ENCODE data around the gene BLACAT1. TPM values are rescaled to one million over a fixed set of nuclear protein-coding genes. Genes with fewer than 3 reads are reported as not detected.
"Not testable (repeated sequence)": the region's sequence is repeated elsewhere in the genome, so short reads cannot be mapped to it uniquely, and the experiment has no call there.

BLACAT1 gene
- total RNA-seq, 1 donor from 2014 or later = not detected

GRCh38 chr1:205445646-205445935 is 10.3 kb downstream of the BLACAT1 start:
- ATAC-seq (ENCODE audit: poor library complexity) (no peak), DNase-seq (no peak)
- intact Hi-C loops (cut with DNase I) = no loop called here

- DNase-seq = no peak
Measured at GRCh38 chr1:205444931-205445645, 10.8 kb downstream of the BLACAT1 start.

GRCh38 chr1:205444300-205444930 is 11.4 kb downstream of the BLACAT1 start:
- DNase-seq (no peak), ATAC-seq (ENCODE audit: poor library complexity) (no peak)
- intact Hi-C loops (cut with DNase I) = no loop called here

More at GRCh38 chr1:205444931-205445645, 10.8 kb downstream of the BLACAT1 start:
- peak; percentile 59 for ATAC-seq (ENCODE audit: poor library complexity)
- intact Hi-C loops (cut with DNase I) = no loop called here

- DNase-seq (no peak), ATAC-seq (ENCODE audit: poor library complexity) (no peak)
- intact Hi-C loops (cut with DNase I) = no loop called here
Measured at GRCh38 chr1:205443585-205444299, 12.1 kb downstream of the BLACAT1 start.

- intact Hi-C loops (cut with DNase I) = no loop called here
- DNase-seq (no peak), ATAC-seq (ENCODE audit: poor library complexity) (no peak)
Measured at GRCh38 chr1:205442051-205442725, 13.7 kb downstream of the BLACAT1 start.

- DNase-seq = no peak
- intact Hi-C loops (cut with DNase I) = no loop called here
- no peak for ATAC-seq (ENCODE audit: poor library complexity)
Measured at GRCh38 chr1:205441716-205442050, 14.2 kb downstream of the BLACAT1 start.

GRCh38 chr1:205441318-205441633 is 14.6 kb downstream of the BLACAT1 start:
- no peak for DNase-seq
- intact Hi-C loops (cut with DNase I) = no loop called here
- ATAC-seq (ENCODE audit: poor library complexity) = no peak

GRCh38 chr1:205440476-205441317 is 15.1 kb downstream of the BLACAT1 start:
- no peak for DNase-seq
- ATAC-seq (ENCODE audit: poor library complexity) = peak; percentile 53
- intact Hi-C loops (cut with DNase I) = no loop called here

GRCh38 chr1:205440121-205440475 is 15.7 kb downstream of the BLACAT1 start:
- intact Hi-C loops (cut with DNase I) = no loop called here
- no peak for DNase-seq
- no peak for ATAC-seq (ENCODE audit: poor library complexity)

- intact Hi-C loops (cut with DNase I) = no loop called here
- DNase-seq (peak; percentile 86), ATAC-seq (ENCODE audit: poor library complexity) (peak; percentile 90)
Measured at GRCh38 chr1:205438213-205439158, 17.4 kb downstream of the BLACAT1 start.

GRCh38 chr1:205437570-205437969 is 18.3 kb downstream of the BLACAT1 start:
- no peak for DNase-seq
- no peak for ATAC-seq (ENCODE audit: poor library complexity)
- intact Hi-C loops (cut with DNase I) = no loop called here

- ATAC-seq (ENCODE audit: poor library complexity) (no peak), DNase-seq (no peak)
- intact Hi-C loops (cut with DNase I) = no loop called here
Measured at GRCh38 chr1:205436776-205437410, 19.0 kb downstream of the BLACAT1 start.

- intact Hi-C loops (cut with DNase I) = no loop called here
- no peak for ATAC-seq (ENCODE audit: poor library complexity)
- DNase-seq = no peak
Measured at GRCh38 chr1:205435578-205436573, 20.0 kb downstream of the BLACAT1 start.

GRCh38 chr1:205434738-205435137 is 21.1 kb downstream of the BLACAT1 start:
- intact Hi-C loops (cut with DNase I) = no loop called here
- no peak for DNase-seq
- no peak for ATAC-seq (ENCODE audit: poor library complexity)

GRCh38 chr1:205432692-205433091 is 23.2 kb downstream of the BLACAT1 start:
- ATAC-seq (ENCODE audit: poor library complexity); DNase-seq; intact Hi-C loops (cut with DNase I): not testable (repeated sequence)

GRCh38 chr1:205432116-205432515 is 23.7 kb downstream of the BLACAT1 start:
- ATAC-seq (ENCODE audit: poor library complexity) (no peak), DNase-seq (no peak)

More at GRCh38 chr1:205432116-205432515, 23.7 kb downstream of the BLACAT1 start:
- intact Hi-C loops (cut with DNase I) = no loop called here

All from Right ventricle myocardium superior (tissue), 1 donor.